ENCODE measurements around the gene DUSP14.
"Not testable (repeated sequence)": the region's sequence is repeated elsewhere in the genome, so short reads cannot be mapped to it uniquely, and the experiment has no call there.

Gene DUSP14

DNA sequence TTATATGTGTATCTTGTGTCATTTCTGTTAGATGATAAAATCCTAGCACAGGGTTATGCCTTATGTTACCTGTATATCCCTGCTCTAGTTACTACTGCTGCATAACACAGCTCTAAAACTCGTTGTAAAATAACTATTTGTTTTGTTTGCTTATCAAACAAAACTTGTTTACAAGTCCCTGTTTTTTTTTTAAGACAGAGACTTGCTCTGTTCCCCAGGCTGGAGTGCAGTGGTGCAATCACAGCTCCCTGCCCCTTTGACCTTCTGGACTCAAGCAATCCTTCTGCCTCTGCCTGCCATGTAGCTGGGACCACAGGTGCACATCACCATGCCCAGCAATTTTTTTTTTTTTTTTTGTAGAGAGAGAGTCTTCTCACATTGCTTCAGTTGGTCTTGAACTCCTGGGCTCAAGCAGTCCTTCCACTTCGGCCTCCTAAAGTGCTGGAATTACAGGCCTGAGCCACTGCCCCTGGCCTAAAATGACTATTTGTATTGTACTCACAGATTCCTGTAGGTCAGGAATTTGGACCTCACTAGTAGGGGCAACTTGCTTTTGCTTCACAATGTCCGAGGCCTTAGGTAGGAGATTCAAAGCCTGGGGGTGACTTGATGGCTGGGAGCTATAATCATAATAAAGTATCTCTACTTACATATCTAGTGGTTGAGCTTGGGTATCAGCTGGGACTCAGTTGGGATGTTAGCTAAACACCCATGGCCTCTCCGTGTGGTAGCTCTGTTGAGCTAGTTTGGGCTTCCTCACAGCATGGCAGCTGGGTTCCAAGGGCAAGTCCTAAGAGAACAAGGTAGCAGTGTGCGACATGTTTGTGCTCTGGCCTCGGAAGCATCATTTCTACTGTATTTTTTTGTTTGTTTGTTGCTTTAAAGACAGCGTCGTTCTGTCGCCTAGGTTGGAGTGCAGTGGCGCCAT is 12.6 kb downstream of the DUSP14 start:
- Histone ChIP-seq H3K27ac (ENCODE audit: low read depth, low read length) (no peak overlapping the region), H3K27me3 (ENCODE audit: control insufficient read depth, insufficient read depth, low read length) (no peaks in the 10 kb centered on the region), H3K4me3 (ENCODE audit: low read depth, low read length) (no peak overlapping the region), H3K9ac (ENCODE audit: low read length) (no peak overlapping the region), H3K9me3 (ENCODE audit: control insufficient read depth, insufficient read depth, low read depth, low read length) (no peaks in the 10 kb centered on the region), H3K36me3 (ENCODE audit: control insufficient read depth, insufficient read depth, low read length) (no peaks in the 10 kb centered on the region), H3K4me1 (ENCODE audit: control insufficient read depth, insufficient read depth, low read length) (0 out of 2 replicates have a peak, but pooled peaks cover 9% of the 10 kb centered on the region)

- H3K36me3 ChIP-seq (ENCODE audit: control insufficient read depth, insufficient read depth, low read length): no peaks in the 10 kb centered on the region
Measured at GRCh38 chr17:37503148-37503547, 13.5 kb downstream of the DUSP14 start.

DNA sequence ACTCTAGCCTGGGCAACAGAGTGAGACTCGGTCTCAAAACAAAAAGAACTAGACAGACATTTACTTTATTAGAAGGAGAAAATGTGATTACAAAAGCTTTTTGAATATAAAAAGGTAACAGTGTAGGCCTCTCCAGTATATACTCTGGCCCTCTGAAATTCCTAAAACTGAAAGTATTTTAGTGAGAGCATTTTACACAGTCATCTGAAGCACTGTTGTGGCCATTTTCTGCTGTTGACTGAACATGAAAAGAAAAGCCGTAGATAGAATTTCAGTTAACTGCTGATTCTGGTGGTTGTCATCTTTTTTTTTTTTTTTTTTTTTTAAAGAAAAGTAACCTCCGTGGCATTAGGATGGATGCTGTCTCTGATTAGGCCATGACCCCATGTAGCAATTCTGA is 15.6 kb downstream of the DUSP14 start:
- Histone ChIP-seq H3K4me3 (ENCODE audit: low read depth, low read length) (no peak overlapping the region), H3K9ac (ENCODE audit: low read length) (no peak overlapping the region), H3K9me3 (ENCODE audit: control insufficient read depth, insufficient read depth, low read depth, low read length) (no peaks in the 10 kb centered on the region), H3K36me3 (ENCODE audit: control insufficient read depth, insufficient read depth, low read length) (no peaks in the 10 kb centered on the region), H3K27me3 (ENCODE audit: control insufficient read depth, insufficient read depth, low read length) (no peaks in the 10 kb centered on the region), H3K4me1 (ENCODE audit: control insufficient read depth, insufficient read depth, low read length) (0 out of 2 replicates have a peak, but pooled peaks cover 9% of the 10 kb centered on the region), H3K27ac (ENCODE audit: low read depth, low read length) (no peak overlapping the region)

More at GRCh38 chr17:37503148-37503547, 13.5 kb downstream of the DUSP14 start:
- Histone ChIP-seq H3K9ac (ENCODE audit: low read length) (no peak overlapping the region), H3K9me3 (ENCODE audit: control insufficient read depth, insufficient read depth, low read depth, low read length) (no peaks in the 10 kb centered on the region), H3K4me1 (ENCODE audit: control insufficient read depth, insufficient read depth, low read length) (0 out of 2 replicates have a peak, but pooled peaks cover 9% of the 10 kb centered on the region), H3K4me3 (ENCODE audit: low read depth, low read length) (no peak overlapping the region), H3K27ac (ENCODE audit: low read depth, low read length) (no peak overlapping the region), H3K27me3 (ENCODE audit: control insufficient read depth, insufficient read depth, low read length) (no peaks in the 10 kb centered on the region)

GRCh38 chr17:37506678-37507077 is 17.0 kb downstream of the DUSP14 start:
- Histone ChIP-seq H3K27me3 (ENCODE audit: control insufficient read depth, insufficient read depth, low read length) (no peaks in the 10 kb centered on the region), H3K4me1 (ENCODE audit: control insufficient read depth, insufficient read depth, low read length) (0 out of 2 replicates have a peak, but pooled peaks cover 3% of the 10 kb centered on the region), H3K9ac (ENCODE audit: low read length) (no peak overlapping the region), H3K36me3 (ENCODE audit: control insufficient read depth, insufficient read depth, low read length) (no peaks in the 10 kb centered on the region; the same call in 1 of the 2 replicates), H3K27ac (ENCODE audit: low read depth, low read length) (no peak overlapping the region), H3K9me3 (ENCODE audit: control insufficient read depth, insufficient read depth, low read depth, low read length) (no peaks in the 10 kb centered on the region), H3K4me3 (ENCODE audit: low read depth, low read length) (no peak overlapping the region)

GRCh38 chr17:37507111-37507510 is 17.4 kb downstream of the DUSP14 start:
- no peaks in the 10 kb centered on the region for H3K9me3 ChIP-seq (ENCODE audit: control insufficient read depth, insufficient read depth, low read depth, low read length)
- H3K9ac ChIP-seq (ENCODE audit: low read length): no peak overlapping the region
- H3K27ac ChIP-seq (ENCODE audit: low read depth, low read length): no peak overlapping the region
- H3K4me1 ChIP-seq (ENCODE audit: control insufficient read depth, insufficient read depth, low read length): 0 out of 2 replicates have a peak, but pooled peaks cover 3% of the 10 kb centered on the region
- no peaks in the 10 kb centered on the region for H3K27me3 ChIP-seq (ENCODE audit: control insufficient read depth, insufficient read depth, low read length)
- H3K4me3 ChIP-seq (ENCODE audit: low read depth, low read length): no peak overlapping the region
- H3K36me3 ChIP-seq (ENCODE audit: control insufficient read depth, insufficient read depth, low read length): peaks cover 2% of the 10 kb centered on the region

GRCh38 chr17:37510056-37510455 is 20.4 kb downstream of the DUSP14 start:
- Histone ChIP-seq H3K27ac (ENCODE audit: low read depth, low read length) (no peak overlapping the region), H3K4me3 (ENCODE audit: low read depth, low read length) (no peak overlapping the region), H3K36me3 (ENCODE audit: control insufficient read depth, insufficient read depth, low read length) (peaks cover 21% of the 10 kb centered on the region), H3K9ac (ENCODE audit: low read length) (no peak overlapping the region), H3K9me3 (ENCODE audit: control insufficient read depth, insufficient read depth, low read depth, low read length) (no peaks in the 10 kb centered on the region), H3K4me1 (ENCODE audit: control insufficient read depth, insufficient read depth, low read length) (0 out of 2 replicates have a peak, but pooled peaks cover 3% of the 10 kb centered on the region), H3K27me3 (ENCODE audit: control insufficient read depth, insufficient read depth, low read length) (no peaks in the 10 kb centered on the region)

GRCh38 chr17:37511642-37512041 is 22.0 kb downstream of the DUSP14 start:
- H3K4me1 ChIP-seq (ENCODE audit: control insufficient read depth, insufficient read depth, low read length); H3K4me3 ChIP-seq (ENCODE audit: low read depth, low read length); H3K9ac ChIP-seq (ENCODE audit: low read length); H3K27ac ChIP-seq (ENCODE audit: low read depth, low read length); H3K27me3 ChIP-seq (ENCODE audit: control insufficient read depth, insufficient read depth, low read length); H3K9me3 ChIP-seq (ENCODE audit: control insufficient read depth, insufficient read depth, low read depth, low read length): not testable (repeated sequence)
- peaks cover 22% of the 10 kb centered on the region for H3K36me3 ChIP-seq (ENCODE audit: control insufficient read depth, insufficient read depth, low read length)

DNA sequence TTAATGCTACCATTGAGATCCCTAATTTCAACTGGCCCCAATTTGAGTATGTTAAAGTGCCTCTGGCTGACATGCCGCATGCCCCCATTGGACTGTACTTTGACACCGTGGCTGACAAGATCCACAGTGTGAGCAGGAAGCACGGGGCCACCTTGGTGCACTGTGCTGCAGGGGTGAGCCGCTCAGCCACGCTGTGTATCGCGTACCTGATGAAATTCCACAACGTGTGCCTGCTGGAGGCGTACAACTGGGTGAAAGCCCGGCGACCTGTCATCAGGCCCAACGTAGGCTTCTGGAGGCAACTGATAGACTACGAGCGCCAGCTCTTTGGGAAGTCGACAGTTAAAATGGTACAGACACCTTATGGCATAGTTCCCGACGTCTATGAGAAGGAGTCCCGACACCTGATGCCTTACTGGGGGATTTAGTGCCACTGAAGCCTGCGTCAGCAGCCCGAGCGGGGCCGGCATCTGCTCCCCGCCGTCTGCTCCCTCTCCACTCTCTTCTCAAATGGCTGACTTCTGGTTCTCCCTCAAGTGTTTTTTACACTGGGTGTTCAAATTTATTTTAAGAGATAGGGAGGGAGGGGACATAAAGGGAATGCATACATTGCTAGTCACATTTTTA is 22.9 kb downstream of the DUSP14 start:
- Histone ChIP-seq H3K4me1 (ENCODE audit: control insufficient read depth, insufficient read depth, low read length) (no peaks in the 10 kb centered on the region), H3K27ac (ENCODE audit: low read depth, low read length) (no peak overlapping the region), H3K4me3 (ENCODE audit: low read depth, low read length) (no peak overlapping the region), H3K9ac (ENCODE audit: low read length) (no peak overlapping the region), H3K9me3 (ENCODE audit: control insufficient read depth, insufficient read depth, low read depth, low read length) (no peaks in the 10 kb centered on the region), H3K36me3 (ENCODE audit: control insufficient read depth, insufficient read depth, low read length) (peaks cover 29% of the 10 kb centered on the region), H3K27me3 (ENCODE audit: control insufficient read depth, insufficient read depth, low read length) (no peaks in the 10 kb centered on the region)

- Histone ChIP-seq H3K9me3 (ENCODE audit: control insufficient read depth, insufficient read depth, low read depth, low read length) (no peaks in the 10 kb centered on the region), H3K4me1 (ENCODE audit: control insufficient read depth, insufficient read depth, low read length) (no peaks in the 10 kb centered on the region), H3K9ac (ENCODE audit: low read length) (no peak overlapping the region), H3K27me3 (ENCODE audit: control insufficient read depth, insufficient read depth, low read length) (no peaks in the 10 kb centered on the region), H3K27ac (ENCODE audit: low read depth, low read length) (no peak overlapping the region), H3K4me3 (ENCODE audit: low read depth, low read length) (no peak overlapping the region), H3K36me3 (ENCODE audit: control insufficient read depth, insufficient read depth, low read length) (peaks cover 40% of the 10 kb centered on the region)
Measured at GRCh38 chr17:37513711-37514110, 24.0 kb downstream of the DUSP14 start.

DNA sequence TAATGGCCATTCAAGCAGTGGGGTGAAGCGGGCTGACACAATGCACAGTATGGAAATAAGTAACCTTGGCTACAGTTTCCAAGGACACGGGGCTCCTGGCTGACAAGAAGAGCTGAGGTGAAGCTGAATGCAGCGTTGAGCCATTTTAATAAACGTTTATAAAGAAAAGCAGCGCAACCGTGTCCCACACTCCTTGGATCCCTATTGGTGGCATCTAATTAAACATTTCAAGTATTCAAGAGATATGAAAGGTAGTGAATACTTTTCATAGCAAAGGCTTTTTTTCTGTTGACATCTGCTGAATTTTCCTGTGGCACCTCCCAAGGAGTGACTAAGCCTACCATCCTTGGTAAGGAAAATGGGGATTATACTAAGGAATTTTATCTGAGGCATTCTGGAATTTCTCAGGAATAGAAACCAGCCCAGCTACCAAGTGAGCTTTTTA is 26.5 kb downstream of the DUSP14 start:
- H3K4me1 ChIP-seq (ENCODE audit: control insufficient read depth, insufficient read depth, low read length): no peaks in the 10 kb centered on the region
- no peak overlapping the region for H3K4me3 ChIP-seq (ENCODE audit: low read depth, low read length)
- H3K36me3 ChIP-seq (ENCODE audit: control insufficient read depth, insufficient read depth, low read length): peaks cover 55% of the 10 kb centered on the region
- H3K27me3 ChIP-seq (ENCODE audit: control insufficient read depth, insufficient read depth, low read length): no peaks in the 10 kb centered on the region
- H3K9me3 ChIP-seq (ENCODE audit: control insufficient read depth, insufficient read depth, low read depth, low read length): no peaks in the 10 kb centered on the region
- H3K9ac ChIP-seq (ENCODE audit: low read length): no peak overlapping the region
- no peak overlapping the region for H3K27ac ChIP-seq (ENCODE audit: low read depth, low read length)

DNA sequence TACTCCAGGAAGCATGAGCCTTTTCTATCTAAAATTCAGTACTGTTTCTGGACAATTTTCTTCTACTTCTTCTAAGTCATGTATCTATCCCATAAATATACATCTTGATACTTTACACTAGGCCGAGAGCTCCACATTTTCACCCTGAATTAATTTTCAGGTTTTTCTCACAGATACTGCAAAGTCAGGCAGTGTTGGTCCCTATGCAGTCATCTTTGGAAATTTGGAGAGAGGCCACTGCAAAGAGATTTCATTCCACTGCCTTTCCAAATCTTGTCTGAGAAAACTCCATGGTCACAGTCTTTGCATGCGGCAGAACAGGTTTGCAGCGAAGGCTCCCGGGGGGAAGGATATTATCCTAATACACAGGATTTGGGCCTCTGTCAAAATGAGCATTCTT is 28.2 kb downstream of the DUSP14 start:
- no peak overlapping the region for H3K27ac ChIP-seq (ENCODE audit: low read depth, low read length)
- H3K4me3 ChIP-seq (ENCODE audit: low read depth, low read length): no peak overlapping the region
- H3K9me3 ChIP-seq (ENCODE audit: control insufficient read depth, insufficient read depth, low read depth, low read length): no peaks in the 10 kb centered on the region
- no peaks in the 10 kb centered on the region for H3K27me3 ChIP-seq (ENCODE audit: control insufficient read depth, insufficient read depth, low read length)
- no peaks in the 10 kb centered on the region for H3K4me1 ChIP-seq (ENCODE audit: control insufficient read depth, insufficient read depth, low read length)
- H3K9ac ChIP-seq (ENCODE audit: low read length): no peak overlapping the region
- H3K36me3 ChIP-seq (ENCODE audit: control insufficient read depth, insufficient read depth, low read length): peaks cover 48% of the 10 kb centered on the region
